ENCODE data around the gene SYTL3. TPM values are rescaled to one million over a fixed set of nuclear protein-coding genes. Genes with fewer than 3 reads are reported as not detected.

The SYTL3 gene
- total and polyA plus RNA-seq, 2 of the 8 experiments (the other 6 are each of a cell fraction or from before 2014, with no cell fraction given): 0.27 to 0.99 TPM

GRCh38 chr6:158725704-158726103, 75.8 kb downstream of the SYTL3 start (continued):
- no peak for TF ChIP-seq CTCF (IDR thresholded peaks at IDR 0.05; ENCODE audit: control extremely low read depth in 1 of 3, insufficient read depth in 1 of 3, low read depth in 1 of 3, low read length in 3 of 3)
- no peak for TF ChIP-seq SRF (IDR thresholded peaks at IDR 0.05; ENCODE audit: low read depth, low read length)
- no peak for TF ChIP-seq SIX5 (IDR thresholded peaks at IDR 0.05; ENCODE audit: low read depth, low read length)
- TF ChIP-seq SAP30 (IDR thresholded peaks at IDR 0.05; ENCODE audit: insufficient read depth, insufficient replicate concordance, low read length): no peak
- no peak for TF ChIP-seq FOSL1 (IDR thresholded peaks at IDR 0.05; ENCODE audit: insufficient read depth, low read depth, low read length)
- TF ChIP-seq NRF1 (IDR thresholded peaks at IDR 0.05; ENCODE audit: low read depth, low read length): no peak
